Kidney tubule cell (primary cell): Measurements from ENCODE around the gene HLA-DMB.
"Not testable (repeated sequence)": the region's sequence is repeated elsewhere in the genome, so short reads cannot be mapped to it uniquely, and the experiment has no call there.

Experiments
- DNase-seq: peaks from one replicate; pipeline ENCODE4 v3.0.0-alpha.2; 2018; ENCODE audit warnings: low spot score

HLA-DMB gene

DNA sequence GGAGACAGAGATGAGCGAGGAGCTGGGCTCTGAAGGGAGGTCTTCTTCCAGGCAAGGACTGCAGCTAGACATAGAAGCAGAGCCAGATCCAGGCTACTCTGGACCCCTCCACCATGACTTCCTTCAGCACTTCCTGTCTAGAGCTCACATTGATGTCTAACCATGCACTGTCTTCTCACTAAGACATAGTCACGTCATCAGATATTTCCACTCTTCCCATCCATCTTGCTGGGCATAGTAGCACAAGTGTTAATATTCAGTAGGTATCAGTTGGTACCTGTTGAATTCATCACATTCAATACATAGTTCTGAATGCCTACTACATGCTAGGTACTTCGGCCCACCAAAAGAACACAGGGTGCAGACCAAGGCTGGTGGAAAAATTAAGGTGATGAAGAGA lies 9.2 kb upstream of the HLA-DMB start:
- DNase-seq: no peak

DNA sequence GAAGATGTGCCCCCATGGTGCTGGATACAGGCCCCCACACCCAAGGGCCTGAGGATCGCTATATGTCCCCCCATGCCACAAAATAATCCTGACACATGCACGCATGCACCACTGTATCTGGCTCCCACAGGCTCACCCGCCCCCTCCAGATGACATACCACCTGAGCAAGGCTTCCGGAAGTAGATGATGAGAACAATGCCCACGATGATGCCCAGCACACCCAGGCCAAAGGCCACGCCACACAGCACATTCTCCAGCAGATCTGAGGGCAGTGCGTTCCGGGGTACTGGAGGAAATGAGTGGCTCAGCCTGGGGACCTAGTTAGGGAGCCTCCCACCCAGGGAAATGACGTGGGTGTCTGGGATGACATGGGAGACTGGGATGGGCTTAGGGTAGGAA lies 8.3 kb upstream of the HLA-DMB start:
- no peak for DNase-seq

- DNase-seq: peak; percentile 78
Observed at GRCh38 chr6:32947552-32948465, 7.0 kb upstream of the HLA-DMB start.

- DNase-seq: no peak
Observed at GRCh38 chr6:32946893-32947292, 6.1 kb upstream of the HLA-DMB start.

DNA sequence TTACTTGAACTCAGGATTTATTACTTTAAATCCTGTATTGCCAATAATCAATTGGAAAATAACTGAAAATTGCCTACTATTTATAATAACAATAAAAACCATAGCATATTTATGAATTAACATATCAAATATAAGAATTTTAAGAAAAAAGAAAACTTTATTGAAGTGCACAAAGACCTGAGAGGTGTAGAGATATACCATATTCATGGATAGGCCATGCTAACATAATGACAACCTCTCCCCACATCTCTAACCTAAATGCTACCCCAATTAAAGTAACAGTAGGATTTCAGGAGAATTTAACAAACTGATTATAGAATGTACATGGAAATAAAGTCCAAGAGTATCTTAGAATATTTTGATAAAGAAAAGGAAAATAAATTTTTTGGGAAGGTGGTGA lies 5.1 kb upstream of the HLA-DMB start:
- no peak for DNase-seq

GRCh38 chr6:32945108-32945760 lies 4.4 kb upstream of the HLA-DMB start:
- DNase-seq: no peak

DNA sequence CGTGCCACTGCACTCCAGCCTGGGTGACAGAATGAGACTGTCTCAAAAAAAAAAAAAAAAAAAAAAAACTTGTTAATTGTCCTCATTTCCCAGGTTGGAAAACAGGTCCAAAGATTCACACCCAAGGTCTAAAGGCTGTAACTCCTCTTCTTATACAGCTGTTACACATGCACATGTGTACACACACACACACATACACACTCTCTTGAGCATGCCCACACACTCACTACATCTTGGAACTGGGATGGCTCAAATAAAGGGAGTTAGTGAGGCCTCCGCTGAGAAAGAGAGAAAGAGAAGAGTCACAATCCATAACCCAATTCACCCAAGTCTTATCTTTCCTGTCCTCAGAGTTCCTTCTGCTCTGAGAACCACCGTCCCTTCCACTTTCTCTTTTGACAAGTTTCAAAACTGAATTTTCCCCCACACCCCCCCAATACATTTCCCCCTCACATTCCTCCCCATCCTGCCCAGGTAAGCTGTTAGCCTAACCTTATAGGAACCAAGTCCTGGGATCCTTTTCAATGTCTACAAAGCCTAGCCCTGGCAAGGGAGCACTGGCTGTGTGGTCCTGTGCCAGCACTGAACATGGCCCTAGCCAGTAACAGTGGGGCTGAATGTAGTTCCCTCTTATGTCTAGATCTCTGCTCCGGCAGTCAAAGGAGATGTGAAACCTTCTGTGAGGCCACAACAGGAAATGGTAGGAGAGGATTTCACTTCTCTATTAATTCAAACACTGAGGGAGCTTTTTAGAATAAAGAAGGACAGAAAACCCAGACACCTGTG lies 3.2 kb upstream of the HLA-DMB start:
- DNase-seq: no peak

DNA sequence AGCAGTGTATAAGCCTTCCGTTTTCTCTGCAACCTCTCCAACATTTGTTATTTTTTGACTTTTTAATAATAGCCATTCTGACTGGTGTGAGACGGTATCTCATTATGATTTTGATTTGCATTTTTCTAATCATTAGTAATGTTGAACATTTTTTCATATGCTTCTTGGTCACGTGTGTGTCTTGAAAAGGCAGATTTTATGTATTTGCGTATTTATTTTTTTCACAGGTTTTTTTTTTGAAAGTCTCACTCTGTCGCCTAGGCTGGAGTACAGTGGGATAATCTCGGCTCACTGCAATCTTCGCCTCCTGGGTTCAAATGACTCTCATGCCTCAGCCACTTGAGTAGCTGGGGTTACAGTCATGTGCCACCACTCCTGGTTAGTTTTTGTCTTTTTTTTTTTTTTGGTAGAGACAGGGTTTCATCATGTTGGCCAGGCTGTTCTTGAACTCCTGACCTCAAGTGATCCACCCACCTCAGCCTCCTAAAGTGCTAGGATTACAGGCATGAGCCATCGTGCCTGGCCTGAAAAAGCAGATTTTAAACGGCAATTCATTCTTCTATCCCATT lies 1.8 kb upstream of the HLA-DMB start:
- DNase-seq: not testable (repeated sequence)

- peak; percentile 91 for DNase-seq
Observed at GRCh38 chr6:32941214-32941768, 463 bp upstream of the HLA-DMB start.

- no peak for DNase-seq
Observed at GRCh38 chr6:32938494-32938893, 2.3 kb downstream of the HLA-DMB start.

- no peak for DNase-seq
Observed at GRCh38 chr6:32937230-32937633, 3.6 kb downstream of the HLA-DMB start.

GRCh38 chr6:32936239-32937152 lies 4.3 kb downstream of the HLA-DMB start:
- peak; percentile 14 for DNase-seq

DNA sequence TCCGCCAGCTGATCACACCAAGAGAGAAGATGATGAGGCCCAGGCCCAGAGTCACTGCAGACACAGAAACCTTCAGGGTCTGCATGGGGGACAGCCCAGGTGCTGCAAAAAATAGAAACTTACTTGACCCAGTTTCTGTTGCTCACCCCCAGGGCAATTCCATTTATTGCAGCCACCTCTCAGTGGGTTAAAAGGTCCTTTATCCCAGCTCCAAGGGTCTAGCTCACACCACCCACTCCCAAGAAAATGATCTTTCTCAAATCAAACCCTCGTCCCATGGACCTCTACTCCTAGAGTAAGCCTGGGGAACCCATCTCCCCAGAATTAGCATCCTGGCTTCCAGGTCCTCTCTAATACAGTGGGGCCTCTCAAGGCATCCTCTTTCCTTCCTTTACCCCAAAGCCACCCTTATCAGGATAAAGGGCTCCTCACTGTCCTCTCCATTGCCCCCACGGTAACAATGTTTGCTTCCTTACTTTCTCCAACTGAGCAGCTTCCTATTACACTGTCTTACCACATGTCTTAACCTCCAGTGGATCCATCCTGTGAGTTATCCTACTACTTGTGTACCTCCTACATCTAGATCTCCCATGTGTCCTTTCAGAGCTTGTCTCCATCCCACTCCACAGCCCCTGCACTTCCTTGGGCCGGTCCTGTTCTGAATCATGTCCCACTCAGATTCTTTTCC lies 5.1 kb downstream of the HLA-DMB start:
- DNase-seq: no peak

- DNase-seq: peak; percentile 57
Observed at GRCh38 chr6:32933661-32934085, 7.2 kb downstream of the HLA-DMB start.

DNA sequence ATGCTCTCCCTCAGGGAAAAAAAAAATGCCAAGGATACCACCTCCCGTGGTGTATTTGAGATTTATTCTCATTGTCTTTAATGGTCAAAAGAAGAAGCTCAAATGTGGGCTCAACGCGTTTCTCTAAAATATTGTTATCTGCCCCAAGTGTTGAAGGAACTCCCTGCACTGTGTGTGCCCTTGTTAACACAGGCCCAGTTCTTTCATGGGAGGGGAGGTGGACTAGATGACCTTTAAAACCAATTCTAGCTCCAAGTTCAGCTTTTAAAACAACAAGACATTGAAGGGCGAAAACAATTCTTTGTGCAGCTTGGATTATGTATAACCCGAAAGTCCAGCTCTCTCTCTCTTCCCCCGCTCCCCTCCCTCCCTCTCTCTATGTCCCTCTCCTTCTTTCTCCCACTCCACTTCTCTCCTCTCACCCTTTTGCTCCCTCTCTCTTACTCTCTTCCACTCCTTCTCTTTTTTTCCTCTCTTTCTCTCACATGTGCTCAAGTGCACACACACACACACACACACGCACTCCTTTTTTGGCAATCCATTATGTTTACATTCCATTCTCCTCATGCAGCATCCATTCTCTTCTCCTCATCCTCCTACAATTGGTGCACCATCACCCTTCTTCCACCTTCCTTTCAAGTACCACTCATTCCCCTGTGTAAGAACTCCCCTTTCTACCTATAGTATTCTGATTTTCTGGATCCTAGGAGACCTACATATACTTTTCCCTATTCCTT lies 8.5 kb downstream of the HLA-DMB start:
- DNase-seq: no peak

GRCh38 chr6:32931211-32931610 lies 9.6 kb downstream of the HLA-DMB start:
- no peak for DNase-seq

DNA sequence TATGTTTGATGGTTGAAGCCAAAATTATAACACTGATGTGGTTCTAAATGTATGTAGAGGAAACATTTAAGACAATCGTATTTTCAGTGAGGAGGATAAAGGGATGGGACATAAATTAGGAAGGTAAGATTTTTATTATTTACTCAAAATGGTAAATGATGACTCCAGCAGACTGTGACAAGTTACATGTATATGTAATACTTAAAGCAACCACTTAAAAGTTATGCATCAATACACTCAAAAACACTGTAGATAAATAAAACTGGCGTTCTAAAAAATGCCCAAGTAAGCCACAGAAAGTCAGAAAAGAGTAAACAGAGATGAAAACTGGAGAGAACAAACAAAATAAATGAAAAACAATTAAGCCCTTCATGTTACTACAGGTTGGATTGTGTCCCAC lies 18.7 kb downstream of the HLA-DMB start:
- no peak for DNase-seq

DNA sequence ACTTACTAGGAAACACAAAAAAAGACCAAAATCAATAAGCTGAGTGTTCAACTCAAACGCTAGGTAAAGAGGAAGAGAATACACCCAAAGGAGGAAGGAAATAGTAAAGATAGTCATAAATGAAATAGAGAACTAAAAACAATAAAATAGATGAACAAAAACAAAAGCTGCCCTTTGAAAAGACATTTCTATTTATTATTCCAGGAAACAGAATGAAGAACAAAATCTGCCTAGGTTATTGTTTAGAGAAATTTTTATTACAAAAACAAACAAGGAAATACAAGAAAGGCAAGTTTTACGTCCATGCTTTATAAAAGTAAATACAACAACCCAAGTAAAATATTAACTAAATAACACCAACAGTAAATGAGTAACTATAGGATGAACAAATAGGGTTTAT lies 20.1 kb downstream of the HLA-DMB start:
- DNase-seq: no peak

DNA sequence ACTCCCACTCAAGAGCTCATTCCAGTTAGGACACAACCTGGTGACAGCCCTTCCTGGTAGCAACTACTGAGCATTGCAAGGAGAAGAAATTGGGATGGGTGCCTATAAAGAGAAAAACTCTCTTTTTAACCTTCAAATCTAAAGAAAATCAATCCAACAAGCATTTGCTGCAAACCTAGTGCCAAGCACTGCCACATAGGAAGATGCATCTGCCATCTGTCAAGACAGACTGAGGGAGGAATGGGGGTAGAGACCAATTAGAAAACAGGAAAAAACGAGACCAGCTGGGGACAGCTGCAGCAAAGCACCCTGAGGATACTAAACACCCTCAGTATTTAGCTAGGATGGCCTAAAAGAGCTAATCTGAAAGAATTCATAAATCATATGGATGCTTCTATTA lies 27.9 kb downstream of the HLA-DMB start:
- no peak for DNase-seq

GRCh38 chr6:32908897-32909296 lies 31.9 kb downstream of the HLA-DMB start:
- peak; percentile 11 for DNase-seq
